Central memory CD8-positive, alpha-beta T cell (primary cell): ENCODE data around the gene OGFOD1.

Experiments
- ATAC-seq: fragments of 150-1000 bp; cut with Tn5 transposase; replicated peaks from 2 replicates; pipeline ENCODE4 v1.10.0; 2022; ENCODE audit warnings: mild to moderate bottlenecking, moderate FRiP score, moderate number of reproducible peaks; ENCODE audit not compliant: poor library complexity, severe bottlenecking; ENCODE audit errors: extremely low read depth
- DNase-seq, 2 donors: peaks; one replicate each; pipeline ENCODE4 v3.0.0; 2021; ENCODE audit warnings: low spot score in 2 of 2
- H3K27ac Mint-ChIP-seq: one replicate; pipeline ENCODE4 v1.8.0; 2022; ENCODE audit warnings: low read depth, mild to moderate bottlenecking, moderate library complexity, mixed read lengths
- H3K27me3 Mint-ChIP-seq: one replicate; pipeline ENCODE4 v1.8.0; 2022; ENCODE audit warnings: mixed read lengths
- H3K36me3 Mint-ChIP-seq: one replicate; pipeline ENCODE4 v1.8.0; 2022; ENCODE audit warnings: mild to moderate bottlenecking, moderate library complexity, mixed read lengths; ENCODE audit not compliant: insufficient read depth
- H3K4me1 Mint-ChIP-seq: one replicate; pipeline ENCODE4 v1.8.0; 2022; ENCODE audit warnings: mixed read lengths
- H3K4me3 Mint-ChIP-seq: one replicate; pipeline ENCODE4 v1.8.0; 2022; ENCODE audit warnings: mild to moderate bottlenecking, moderate library complexity, mixed read lengths
- H3K9me3 Mint-ChIP-seq: one replicate; pipeline ENCODE4 v1.8.0; 2022; ENCODE audit warnings: mixed read lengths

Gene OGFOD1

GRCh38 chr16:56525236-56525635, 73.9 kb downstream of the OGFOD1 start:
- Mint-ChIP-seq H3K4me1 (peaks cover 6% of the 10 kb centered on the region), H3K4me3 (no peak overlapping the region), H3K27ac (no peak overlapping the region), H3K9me3 (no peaks in the 10 kb centered on the region), H3K27me3 (peaks cover 10% of the 10 kb centered on the region), H3K36me3 (no peaks in the 10 kb centered on the region)
- ATAC-seq, result no peak
- DNase-seq, result no peak
